ENCODE data around the gene EPHX1. TPM values are rescaled to one million over a fixed set of nuclear protein-coding genes. Genes with fewer than 3 reads are reported as not detected.
A peak's percentile ranks its signal among the peaks of the same experiment; 100 is the strongest.

EPHX1 gene
- total RNA-seq, 4 donors from 2014 or later = 30.3 to 72.8 (median 53.7) TPM

DNA sequence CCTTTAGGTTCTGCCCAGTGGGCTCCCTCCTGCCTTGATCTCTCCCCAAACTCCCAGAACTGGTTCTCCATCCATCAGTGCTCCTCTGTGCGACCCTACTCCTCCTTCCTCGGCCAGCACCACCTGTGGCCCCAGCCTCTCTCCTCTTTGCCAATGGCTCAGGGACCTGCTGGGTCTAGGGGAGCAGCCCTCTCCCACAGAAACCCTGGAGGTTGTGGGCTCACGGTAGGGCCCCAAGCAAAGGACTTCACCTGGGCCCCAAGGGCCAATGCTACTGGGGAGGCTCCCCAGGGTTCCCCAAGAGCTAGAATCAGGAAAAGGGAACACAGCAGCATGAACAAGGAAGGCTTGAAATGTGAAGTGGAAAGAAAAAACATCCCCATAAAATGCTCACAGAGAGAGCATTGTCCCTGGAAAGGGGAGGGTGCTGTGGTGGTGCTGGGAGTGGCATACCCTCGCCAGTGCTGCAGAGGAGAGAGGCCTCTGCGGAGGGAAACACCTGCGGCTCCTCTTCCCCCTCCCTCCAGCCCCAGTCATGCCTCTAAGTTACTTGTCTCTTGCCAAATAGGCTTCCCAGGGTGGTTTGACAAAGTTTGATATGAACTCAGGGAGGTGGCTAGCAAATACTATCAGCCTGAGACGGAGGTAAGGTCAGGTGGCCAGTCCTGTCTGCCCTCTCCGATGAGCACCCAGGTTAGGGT is 69.7 kb downstream of the EPHX1 start:
- 62% methylated on average over 8 of the region's 8 CpGs for WGBS
- peak overlapping the region; percentile 95 for H3K27ac ChIP-seq
- TF ChIP-seq POLR2AphosphoS5 (IDR thresholded peaks at IDR 0.05) (no peak), POLR2A (IDR thresholded peaks at IDR 0.05) (no peak), EP300 (IDR thresholded peaks at IDR 0.05) (no peak)
- TF ChIP-seq, protein P1, sequence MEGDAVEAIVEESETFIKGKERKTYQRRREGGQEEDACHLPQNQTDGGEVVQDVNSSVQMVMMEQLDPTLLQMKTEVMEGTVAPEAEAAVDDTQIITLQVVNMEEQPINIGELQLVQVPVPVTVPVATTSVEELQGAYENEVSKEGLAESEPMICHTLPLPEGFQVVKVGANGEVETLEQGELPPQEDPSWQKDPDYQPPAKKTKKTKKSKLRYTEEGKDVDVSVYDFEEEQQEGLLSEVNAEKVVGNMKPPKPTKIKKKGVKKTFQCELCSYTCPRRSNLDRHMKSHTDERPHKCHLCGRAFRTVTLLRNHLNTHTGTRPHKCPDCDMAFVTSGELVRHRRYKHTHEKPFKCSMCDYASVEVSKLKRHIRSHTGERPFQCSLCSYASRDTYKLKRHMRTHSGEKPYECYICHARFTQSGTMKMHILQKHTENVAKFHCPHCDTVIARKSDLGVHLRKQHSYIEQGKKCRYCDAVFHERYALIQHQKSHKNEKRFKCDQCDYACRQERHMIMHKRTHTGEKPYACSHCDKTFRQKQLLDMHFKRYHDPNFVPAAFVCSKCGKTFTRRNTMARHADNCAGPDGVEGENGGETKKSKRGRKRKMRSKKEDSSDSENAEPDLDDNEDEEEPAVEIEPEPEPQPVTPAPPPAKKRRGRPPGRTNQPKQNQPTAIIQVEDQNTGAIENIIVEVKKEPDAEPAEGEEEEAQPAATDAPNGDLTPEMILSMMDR (IDR thresholded peaks at IDR 0.05) = no peak
- no peaks in the 10 kb centered on the region for H3K9me3 ChIP-seq
- no peak for DNase-seq (ENCODE audit: low spot score in 2 of 2)
- H3K36me3 ChIP-seq = peaks cover 25% of the 10 kb centered on the region
- peaks cover 65% of the 10 kb centered on the region for H3K4me1 ChIP-seq
- peak overlapping the region; percentile 89 for H3K4me3 ChIP-seq
- no peaks in the 10 kb centered on the region for H3K27me3 ChIP-seq

DNA sequence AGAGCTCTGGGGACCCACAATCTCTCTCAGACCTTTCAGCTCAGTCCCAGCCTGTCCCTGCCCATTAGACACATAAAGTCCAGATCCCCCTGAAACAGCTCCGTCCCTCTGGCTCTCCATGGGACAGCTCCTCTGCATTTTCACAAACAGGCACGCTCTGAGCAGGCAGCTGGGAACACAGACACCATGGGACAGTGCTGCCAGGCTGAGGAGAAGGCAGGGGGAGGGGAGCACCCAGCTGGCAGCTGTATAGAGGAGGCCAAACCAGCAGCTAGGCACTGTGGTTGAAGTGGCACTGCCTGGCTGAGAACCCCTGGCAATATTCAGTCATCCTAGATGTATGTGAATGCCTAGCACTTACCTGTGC is 70.3 kb downstream of the EPHX1 start:
- H3K4me1 ChIP-seq = peaks cover 62% of the 10 kb centered on the region
- peaks cover 20% of the 10 kb centered on the region for H3K36me3 ChIP-seq
- 83% methylated on average over 1 of the region's 2 CpGs for WGBS
- no peak for DNase-seq (ENCODE audit: low spot score in 2 of 2)
- H3K27ac ChIP-seq = peak overlapping the region; percentile 95
- no peaks in the 10 kb centered on the region for H3K27me3 ChIP-seq
- no peaks in the 10 kb centered on the region for H3K9me3 ChIP-seq
- H3K4me3 ChIP-seq = peak overlapping the region; percentile 89
- no peak for TF ChIP-seq EP300 (IDR thresholded peaks at IDR 0.05)
- TF ChIP-seq POLR2A (IDR thresholded peaks at IDR 0.05) = no peak
- TF ChIP-seq, protein P1 (IDR thresholded peaks at IDR 0.05) = no peak
- TF ChIP-seq POLR2AphosphoS5 (IDR thresholded peaks at IDR 0.05) = no peak

DNA sequence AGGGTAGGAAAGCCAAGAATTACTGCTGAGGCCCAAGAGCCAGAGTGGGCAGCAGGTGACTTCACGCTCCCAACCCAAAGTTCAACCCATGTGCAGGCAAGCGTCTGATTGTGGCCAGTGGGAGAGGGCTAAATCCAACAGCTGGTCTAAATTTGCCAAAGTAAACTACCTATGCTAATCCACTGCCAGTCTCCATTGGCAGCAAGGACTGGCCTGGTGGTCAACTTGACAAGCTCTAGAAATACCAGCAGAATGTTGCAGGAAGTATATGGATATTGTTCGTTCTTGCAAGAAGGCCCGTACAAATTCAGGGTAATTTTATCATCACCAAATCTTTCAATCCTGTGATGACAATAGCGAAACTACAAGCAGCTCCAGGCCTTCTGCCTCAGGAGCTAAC is 70.7 kb downstream of the EPHX1 start:
- H3K27me3 ChIP-seq = no peaks in the 10 kb centered on the region
- WGBS = 49% methylated on average over 5 of the region's 5 CpGs
- peak overlapping the region; percentile 89 for H3K4me3 ChIP-seq
- peak overlapping the region; percentile 95 for H3K27ac ChIP-seq
- H3K36me3 ChIP-seq = peaks cover 16% of the 10 kb centered on the region
- H3K9me3 ChIP-seq = no peaks in the 10 kb centered on the region
- TF ChIP-seq POLR2AphosphoS5 (IDR thresholded peaks at IDR 0.05) = no peak
- TF ChIP-seq POLR2A (IDR thresholded peaks at IDR 0.05) = no peak
- TF ChIP-seq, protein P1 (IDR thresholded peaks at IDR 0.05) = no peak
- no peak for TF ChIP-seq EP300 (IDR thresholded peaks at IDR 0.05)
- peaks cover 57% of the 10 kb centered on the region for H3K4me1 ChIP-seq
- no peak for DNase-seq (ENCODE audit: low spot score in 2 of 2)

DNA sequence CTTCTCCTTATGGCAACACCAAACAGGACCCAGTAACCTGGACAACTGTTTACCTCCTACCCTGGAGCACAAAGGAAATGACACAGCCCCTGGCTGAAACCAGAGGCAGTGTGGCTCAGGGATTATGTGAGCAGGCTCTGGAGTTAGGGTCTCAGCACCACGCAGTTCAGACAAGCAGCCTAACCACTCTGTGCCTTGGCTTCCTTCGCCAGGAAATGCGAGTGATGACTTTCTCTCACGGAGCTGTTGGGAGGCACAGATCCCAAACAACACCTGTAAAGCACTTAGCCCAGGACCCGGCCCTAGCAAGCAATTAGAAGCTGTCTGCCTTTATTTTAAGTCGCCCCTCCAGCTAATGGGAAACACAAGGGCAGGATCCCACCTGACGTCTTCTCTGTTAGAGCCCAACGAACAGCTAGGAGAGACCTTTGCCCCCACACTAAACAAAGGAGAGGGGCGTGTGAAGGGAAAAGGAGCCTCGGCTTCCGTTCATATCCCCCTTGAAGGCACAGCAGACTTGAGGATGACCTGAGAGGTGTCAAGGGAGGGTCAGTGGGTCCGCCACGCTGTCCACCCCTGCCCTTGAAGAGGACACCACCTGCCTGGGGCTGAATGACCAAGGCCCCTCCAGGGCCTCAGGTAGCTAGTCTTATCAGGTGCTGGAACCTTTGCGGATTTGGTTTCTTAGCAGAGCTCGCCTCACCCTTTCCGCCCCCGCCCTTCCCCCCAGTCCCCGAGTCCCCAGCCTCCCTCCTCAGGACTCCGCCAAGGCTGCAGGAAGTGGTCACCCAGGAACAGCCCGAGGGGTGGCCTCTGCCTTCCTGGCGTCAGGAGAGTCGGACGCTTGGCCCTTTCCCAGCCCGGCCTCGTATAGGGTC is 71.4 kb downstream of the EPHX1 start:
- TF ChIP-seq, protein P1 (IDR thresholded peaks at IDR 0.05) = no peak
- TF ChIP-seq EP300 (IDR thresholded peaks at IDR 0.05) (no peak), POLR2AphosphoS5 (IDR thresholded peaks at IDR 0.05) (no peak), POLR2A (IDR thresholded peaks at IDR 0.05) (no peak)
- Histone ChIP-seq H3K9me3 (no peaks in the 10 kb centered on the region), H3K4me1 (peaks cover 55% of the 10 kb centered on the region), H3K27ac (peak overlapping the region; percentile 95), H3K27me3 (no peaks in the 10 kb centered on the region), H3K4me3 (peak overlapping the region; percentile 89), H3K36me3 (peaks cover 14% of the 10 kb centered on the region)
- DNase-seq (ENCODE audit: low spot score in 2 of 2) = peak in 1 of 2 donors; percentile 89
- 9% methylated on average over 17 of the region's 25 CpGs for WGBS

Data from suprapubic skin (tissue), 4 donors.